Naive B cell (primary cell): ENCODE measurements around the gene P4HB. TPM values are rescaled to one million over a fixed set of nuclear protein-coding genes. Genes with fewer than 3 reads are reported as not detected.

ENCODE experiments used
- ATAC-seq, 2 donors: fragments of 150-1000 bp; cut with Tn5 transposase; 2 replicates each; pipeline ENCODE4 v1.10.0; 2021; ENCODE audit warnings: low read depth in 2 of 2, mild to moderate bottlenecking in 2 of 2, moderate library complexity in 2 of 2
- DNase-seq: peaks from one replicate; pipeline ENCODE4 v3.0.0; 2022
- H3K27ac Mint-ChIP-seq, 6 donors: one replicate each; pipeline ENCODE4 v1.8.0; 2020 to 2022; ENCODE audit warnings: mild to moderate bottlenecking in 6 of 6, mixed read lengths in 6 of 6, moderate library complexity in 5 of 6, inconsistent platforms in 2 of 6
- H3K27me3 Mint-ChIP-seq, 3 donors: one replicate each; pipeline ENCODE4 v1.8.0; 2021 to 2022; ENCODE audit warnings: mixed read lengths in 3 of 3, mild to moderate bottlenecking in 1 of 3
- H3K36me3 Mint-ChIP-seq, 2 donors: one replicate each; pipeline ENCODE4 v1.8.0; 2020 to 2022; ENCODE audit warnings: mixed read lengths in 2 of 2, inconsistent platforms in 1 of 2, mild to moderate bottlenecking in 1 of 2
- H3K4me1 Mint-ChIP-seq, 3 donors: one replicate each; pipeline ENCODE4 v1.8.0; 2020 to 2022; ENCODE audit warnings: mixed read lengths in 3 of 3, inconsistent platforms in 1 of 3, mild to moderate bottlenecking in 1 of 3, moderate library complexity in 1 of 3
- H3K4me3 Mint-ChIP-seq, 8 donors: one replicate each; pipeline ENCODE4 v1.8.0; 2020 to 2022; ENCODE audit warnings: mild to moderate bottlenecking in 8 of 8, mixed read lengths in 8 of 8, moderate library complexity in 8 of 8, inconsistent platforms in 2 of 8
- H3K9me3 Mint-ChIP-seq, 7 donors: one replicate each; pipeline ENCODE4 v1.8.0; 2020 to 2022; ENCODE audit warnings: mixed read lengths in 7 of 7, mild to moderate bottlenecking in 5 of 7, inconsistent platforms in 2 of 7, moderate library complexity in 1 of 7
- polyA plus RNA-seq, 6 donors: library from polyadenylated mRNA; unstranded; fragments of 300-500 nt; fragmentation: Illumina TruSeq; gene quantifications; one replicate each; pipeline ENCODE4 v1.2.3, GENCODE V29; 2021; ENCODE audit warnings: low read depth in 6 of 6

Gene P4HB
- polyA plus RNA-seq, 6 donors from 2014 or later: 139 to 192 (median 158) TPM

DNA sequence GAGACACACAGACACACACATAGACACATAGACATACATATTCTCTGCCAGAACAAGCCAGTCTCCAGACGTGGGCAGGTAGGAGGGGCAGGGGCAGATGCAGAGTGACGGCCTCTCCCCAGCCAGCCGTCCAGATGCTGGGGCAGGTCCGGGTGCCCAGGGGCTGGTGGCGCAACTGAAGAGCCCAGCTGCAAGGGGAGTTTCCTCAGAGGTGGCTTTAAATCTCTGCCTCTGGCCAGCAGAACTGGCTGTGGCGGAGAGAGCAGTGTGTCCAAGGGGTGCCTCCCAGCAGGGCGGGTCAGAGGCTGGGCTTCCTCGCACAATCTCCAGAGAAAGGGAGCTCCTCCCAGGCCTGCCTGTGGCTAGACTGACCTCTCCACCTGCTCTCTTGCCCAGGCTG, 65.8 kb downstream of the P4HB start:
- ATAC-seq: no peak
- H3K27ac Mint-ChIP-seq: no peak overlapping the region
- no peaks in the 10 kb centered on the region for H3K36me3 Mint-ChIP-seq

DNA sequence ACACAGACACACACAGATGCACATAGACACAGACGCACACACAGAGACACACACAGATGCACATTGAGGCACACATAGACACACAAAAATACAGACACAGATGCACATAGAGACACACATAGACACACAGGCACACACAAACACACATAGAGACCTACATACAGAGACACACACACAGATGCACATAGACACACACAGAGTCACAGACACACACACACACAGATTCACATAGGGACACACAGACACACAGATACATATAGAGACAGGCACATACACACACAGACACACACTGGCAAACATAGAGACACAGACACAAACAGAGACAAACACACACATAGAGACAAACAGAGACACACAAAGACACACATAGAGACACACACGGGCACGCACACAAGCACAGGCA, 66.3 kb downstream of the P4HB start:
- no peak overlapping the region for H3K4me3 Mint-ChIP-seq
- no peak for ATAC-seq
- H3K9me3 Mint-ChIP-seq: peaks cover 0 to 1% (median 0%) of the 10 kb centered on the region in 7 donors
- no peaks in the 10 kb centered on the region for H3K36me3 Mint-ChIP-seq
- H3K27ac Mint-ChIP-seq: no peak overlapping the region
- H3K4me1 Mint-ChIP-seq: no peaks in the 10 kb centered on the region
- peaks cover under 1 to 2% (median under 1%) of the 10 kb centered on the region in 3 donors for H3K27me3 Mint-ChIP-seq
- no peak for DNase-seq

More for the DNA sequence above, 65.8 kb downstream of the P4HB start:
- H3K27me3 Mint-ChIP-seq: peaks cover 4 to 5% (median 5%) of the 10 kb centered on the region in 3 donors
- DNase-seq: no peak
- H3K4me1 Mint-ChIP-seq: no peaks in the 10 kb centered on the region
- H3K4me3 Mint-ChIP-seq: no peak overlapping the region
- peaks cover 0 to 3% (median 0%) of the 10 kb centered on the region in 7 donors for H3K9me3 Mint-ChIP-seq

Other genes with a start within 250 kb of the P4HB start
- gene NPLOC4, start 223.4 kb downstream of the P4HB start, polyA plus RNA-seq: 10 to 100 TPM; 49.2 to 76.6 (median 57.7) TPM
- under 1 TPM in 5 of 6 donors, not detected in 1; 0.34 to 0.92 (median 0.86) TPM for gene TSPAN10, start 223.3 kb downstream of the P4HB start, polyA plus RNA-seq
- 10 to 100 TPM in 1 of 6 donors, 1 to 10 TPM in 5; 2.1 to 16.1 (median 5.1) TPM for gene PDE6G, start 204.0 kb downstream of the P4HB start, polyA plus RNA-seq
- 10 to 100 TPM; 63.9 to 77.5 (median 69.6) TPM for gene OXLD1, start 193.9 kb downstream of the P4HB start, polyA plus RNA-seq
- 10 to 100 TPM in 4 of 6 donors, 1 to 10 TPM in 2; 3.2 to 29.4 (median 12.3) TPM for gene CCDC137, start 193.8 kb downstream of the P4HB start, polyA plus RNA-seq
- 100 to 1,000 TPM in 1 of 6 donors, 10 to 100 TPM in 5; 32.8 to 101 (median 37.6) TPM for gene ARL16, start 176.7 kb downstream of the P4HB start, polyA plus RNA-seq
- gene HGS, start 176.5 kb downstream of the P4HB start, polyA plus RNA-seq: 10 to 100 TPM; 11.3 to 47.6 (median 21.7) TPM
- gene MRPL12, start 157.2 kb downstream of the P4HB start, polyA plus RNA-seq: 10 to 100 TPM; 33.7 to 51.6 (median 42.3) TPM
- 1 to 10 TPM in 4 of 6 donors, under 1 TPM in 1, not detected in 1; 0.92 to 5.0 (median 2.3) TPM for gene SLC25A10, start 148.3 kb downstream of the P4HB start, polyA plus RNA-seq
- not detected for gene GCGR, start 56.4 kb downstream of the P4HB start, polyA plus RNA-seq
- 100 to 1,000 TPM in 1 of 6 donors, 10 to 100 TPM in 5; 66.2 to 114 (median 77.4) TPM for gene MCRIP1, start 27.2 kb downstream of the P4HB start, polyA plus RNA-seq
- gene PPP1R27, start 25.5 kb downstream of the P4HB start, polyA plus RNA-seq: under 1 TPM in 2 of 6 donors, not detected in 4; 0.18 to 0.64 TPM
- gene ARHGDIA, start 10.8 kb upstream of the P4HB start, polyA plus RNA-seq: 100 to 1,000 TPM in 1 of 6 donors, 10 to 100 TPM in 5; 42.9 to 116 (median 78.3) TPM
- gene ALYREF, start 31.1 kb upstream of the P4HB start, polyA plus RNA-seq: 10 to 100 TPM; 25.5 to 53.9 (median 41.7) TPM
- gene ANAPC11, start 31.2 kb upstream of the P4HB start, polyA plus RNA-seq: 100 to 1,000 TPM; 208 to 260 (median 218) TPM
- gene NPB, start 41.7 kb upstream of the P4HB start, polyA plus RNA-seq: under 1 TPM in 1 of 6 donors, not detected in 5; 0.24 TPM
- 10 to 100 TPM; 19.0 to 28.4 (median 21.2) TPM for gene PCYT2, start 50.9 kb upstream of the P4HB start, polyA plus RNA-seq
- gene SIRT7, start 57.6 kb upstream of the P4HB start, polyA plus RNA-seq: 10 to 100 TPM; 23.6 to 41.3 (median 30.6) TPM
- gene MAFG, start 67.2 kb upstream of the P4HB start, polyA plus RNA-seq: 1 to 10 TPM; 3.4 to 6.7 (median 4.7) TPM
- gene PYCR1, start 76.8 kb upstream of the P4HB start, polyA plus RNA-seq: 1 to 10 TPM; 1.6 to 4.5 (median 2.2) TPM
- gene MYADML2, start 86.7 kb upstream of the P4HB start, polyA plus RNA-seq: not detected
- not detected for gene NOTUM, start 100.7 kb upstream of the P4HB start, polyA plus RNA-seq
- 10 to 100 TPM; 20.2 to 31.0 (median 25.0) TPM for gene ASPSCR1, start 117.1 kb upstream of the P4HB start, polyA plus RNA-seq
- gene CENPX, start 162.3 kb upstream of the P4HB start, polyA plus RNA-seq: 10 to 100 TPM; 52.6 to 77.6 (median 58.3) TPM
- gene LRRC45, start 162.8 kb upstream of the P4HB start, polyA plus RNA-seq: 1 to 10 TPM; 1.3 to 4.6 (median 2.6) TPM
- gene RAC3, start 171.1 kb upstream of the P4HB start, polyA plus RNA-seq: not detected
- 100 to 1,000 TPM in 2 of 6 donors, 10 to 100 TPM in 4; 74.0 to 199 (median 98.1) TPM for gene DCXR, start 177.2 kb upstream of the P4HB start, polyA plus RNA-seq
- gene RFNG, start 191.3 kb upstream of the P4HB start, polyA plus RNA-seq: 1 to 10 TPM; 2.6 to 7.6 (median 4.8) TPM
- gene GPS1, start 191.4 kb upstream of the P4HB start, polyA plus RNA-seq: 100 to 1,000 TPM; 103 to 138 (median 109) TPM
- gene DUS1L, start 205.3 kb upstream of the P4HB start, polyA plus RNA-seq: 10 to 100 TPM; 52.4 to 86.5 (median 68.2) TPM
- gene FASN, start 237.7 kb upstream of the P4HB start, polyA plus RNA-seq: under 1 TPM in 5 of 6 donors, not detected in 1; 0.05 to 0.75 (median 0.50) TPM